ENCODE data around the gene MTNR1A.
"Not testable (repeated sequence)": the region's sequence is repeated elsewhere in the genome, so short reads cannot be mapped to it uniquely, and the experiment has no call there.

Gene MTNR1A

GRCh38 chr4:186569533-186570192 is 14.3 kb upstream of the MTNR1A start:
- DNase-seq (ENCODE audit: low read depth, low spot score): no peak
- H3K4me3 ChIP-seq (ENCODE audit: low read length): no peak overlapping the region

- H3K4me3 ChIP-seq (ENCODE audit: low read length): no peak overlapping the region
- no peak for DNase-seq (ENCODE audit: low read depth, low spot score)
Observed at GRCh38 chr4:186566068-186566467, 10.7 kb upstream of the MTNR1A start.

GRCh38 chr4:186563761-186564160 is 8.4 kb upstream of the MTNR1A start:
- no peak overlapping the region for H3K4me3 ChIP-seq (ENCODE audit: low read length)
- DNase-seq (ENCODE audit: low read depth, low spot score): no peak

GRCh38 chr4:186561748-186562147 is 6.4 kb upstream of the MTNR1A start:
- H3K4me3 ChIP-seq (ENCODE audit: low read length): no peak overlapping the region
- no peak for DNase-seq (ENCODE audit: low read depth, low spot score)

GRCh38 chr4:186560647-186561046 is 5.3 kb upstream of the MTNR1A start:
- no peak overlapping the region for H3K4me3 ChIP-seq (ENCODE audit: low read length)
- DNase-seq (ENCODE audit: low read depth, low spot score): no peak

GRCh38 chr4:186557486-186557885 is 2.1 kb upstream of the MTNR1A start:
- H3K4me3 ChIP-seq (ENCODE audit: low read length): no peak overlapping the region
- no peak for DNase-seq (ENCODE audit: low read depth, low spot score)

- no peak overlapping the region for H3K4me3 ChIP-seq (ENCODE audit: low read length)
- no peak for DNase-seq (ENCODE audit: low read depth, low spot score)
Observed at GRCh38 chr4:186557061-186557460, 1.7 kb upstream of the MTNR1A start.

- DNase-seq (ENCODE audit: low read depth, low spot score): no peak
- H3K4me3 ChIP-seq (ENCODE audit: low read length): no peak overlapping the region
Observed at GRCh38 chr4:186554539-186554913, 841 bp downstream of the MTNR1A start.

- no peak for DNase-seq (ENCODE audit: low read depth, low spot score)
- no peak overlapping the region for H3K4me3 ChIP-seq (ENCODE audit: low read length)
Observed at GRCh38 chr4:186553717-186554116, 1.6 kb downstream of the MTNR1A start.

GRCh38 chr4:186551849-186552248 is 3.5 kb downstream of the MTNR1A start:
- H3K4me3 ChIP-seq (ENCODE audit: low read length): no peak overlapping the region
- DNase-seq (ENCODE audit: low read depth, low spot score): no peak

- H3K4me3 ChIP-seq (ENCODE audit: low read length): no peak overlapping the region
- DNase-seq (ENCODE audit: low read depth, low spot score): no peak
Observed at GRCh38 chr4:186545436-186545835, 9.9 kb downstream of the MTNR1A start.

GRCh38 chr4:186543206-186543605 is 12.2 kb downstream of the MTNR1A start:
- no peak overlapping the region for H3K4me3 ChIP-seq (ENCODE audit: low read length)
- no peak for DNase-seq (ENCODE audit: low read depth, low spot score)

GRCh38 chr4:186541801-186542200 is 13.6 kb downstream of the MTNR1A start:
- no peak for DNase-seq (ENCODE audit: low read depth, low spot score)
- no peak overlapping the region for H3K4me3 ChIP-seq (ENCODE audit: low read length)

GRCh38 chr4:186537843-186538521 is 17.4 kb downstream of the MTNR1A start:
- H3K4me3 ChIP-seq (ENCODE audit: low read length): no peak overlapping the region
- DNase-seq (ENCODE audit: low read depth, low spot score): no peak

- no peak for DNase-seq (ENCODE audit: low read depth, low spot score)
Observed at GRCh38 chr4:186536285-186536684, 19.1 kb downstream of the MTNR1A start.

GRCh38 chr4:186534056-186534455 is 21.3 kb downstream of the MTNR1A start:
- DNase-seq (ENCODE audit: low read depth, low spot score): no peak
- H3K4me3 ChIP-seq (ENCODE audit: low read length): no peak overlapping the region

More at GRCh38 chr4:186536285-186536684, 19.1 kb downstream of the MTNR1A start:
- H3K4me3 ChIP-seq (ENCODE audit: low read length): no peak overlapping the region

GRCh38 chr4:186523927-186524326 is 31.4 kb downstream of the MTNR1A start:
- not testable (repeated sequence) for DNase-seq (ENCODE audit: low read depth, low spot score); H3K4me3 ChIP-seq (ENCODE audit: low read length)

- H3K4me3 ChIP-seq (ENCODE audit: low read length): no peak overlapping the region
- no peak for DNase-seq (ENCODE audit: low read depth, low spot score)
Observed at GRCh38 chr4:186516287-186516686, 39.1 kb downstream of the MTNR1A start.

- DNase-seq (ENCODE audit: low read depth, low spot score): no peak
- no peak overlapping the region for H3K4me3 ChIP-seq (ENCODE audit: low read length)
Observed at GRCh38 chr4:186514271-186514950, 41.0 kb downstream of the MTNR1A start.

GRCh38 chr4:186504771-186505170 is 50.6 kb downstream of the MTNR1A start:
- H3K4me3 ChIP-seq (ENCODE audit: low read length); DNase-seq (ENCODE audit: low read depth, low spot score): not testable (repeated sequence)

Measured in Jurkat, Clone E6-1 (cell line).